Peyer's patch (tissue), 4 donors: Measurements from ENCODE around the gene HOXA6. TPM values are rescaled to one million over a fixed set of nuclear protein-coding genes. Genes with fewer than 3 reads are reported as not detected.

Source experiments
- DNase-seq, 3 donors: peaks; one replicate each; pipeline ENCODE4 v3.0.0-alpha.2; 2017 to 2019
- H3K27ac ChIP-seq, 4 donors: fragments of 200-600 bp; sonication (generic); one replicate each; pipeline ENCODE4 v1.5.1; 2016 to 2019
- H3K27me3 ChIP-seq, 2 donors: fragments of 200-600 bp; sonication (generic); one replicate each; pipeline ENCODE4 v1.5.1; 2019
- H3K36me3 ChIP-seq, 3 donors: fragments of 200-600 bp; sonication (generic); one replicate each; pipeline ENCODE4 v1.5.1; 2016 to 2019
- H3K4me1 ChIP-seq, 4 donors: fragments of 200-600 bp; sonication (generic); one replicate each; pipeline ENCODE4 v1.5.1; 2016 to 2019
- H3K4me3 ChIP-seq, 4 donors: fragments of 200-600 bp; sonication (generic); 1 replicate in 3 of 4; 2 replicates in 1 of 4; pipeline ENCODE4 v1.5.1; 2016 to 2019; ENCODE audit warnings: mild to moderate bottlenecking in 1 of 4
- H3K9me3 ChIP-seq, 4 donors: fragments of 200-600 bp; sonication (generic); one replicate each; pipeline ENCODE4 v1.5.1; 2016 to 2019; ENCODE audit warnings: mild to moderate bottlenecking in 1 of 4
- POLR2A ChIP-seq, 2 donors: fragments of 450-650 bp; IDR thresholded peaks; one replicate each; pipeline ENCODE4 v1.5.1; 2017; ENCODE audit warnings: antibody characterized with exemption in 2 of 2, mild to moderate bottlenecking in 2 of 2, moderate library complexity in 2 of 2
- total RNA-seq, 4 donors: library from RNA; depleted of rRNA; stranded (reverse); fragments of >200 nt; gene quantifications; one replicate each; pipeline ENCODE4 v1.1.0, GENCODE V29; 2016
- TF ChIP-seq, protein P1 (sequence below), 6 experiments: fragments of 450-650 bp in 4 of 6; fragments of 200-600 bp in 2 of 6; sonication (generic) in 1 of 6; IDR thresholded peaks; one replicate each; pipeline ENCODE4 v1.5.1; 2017 to 2019; ENCODE audit warnings: antibody characterized with exemption in 6 of 6, mild to moderate bottlenecking in 3 of 6, moderate library complexity in 1 of 6

HOXA6 gene
- total RNA-seq, 4 donors from 2014 or later = 18.7 to 45.0 (median 30.7) TPM

DNA sequence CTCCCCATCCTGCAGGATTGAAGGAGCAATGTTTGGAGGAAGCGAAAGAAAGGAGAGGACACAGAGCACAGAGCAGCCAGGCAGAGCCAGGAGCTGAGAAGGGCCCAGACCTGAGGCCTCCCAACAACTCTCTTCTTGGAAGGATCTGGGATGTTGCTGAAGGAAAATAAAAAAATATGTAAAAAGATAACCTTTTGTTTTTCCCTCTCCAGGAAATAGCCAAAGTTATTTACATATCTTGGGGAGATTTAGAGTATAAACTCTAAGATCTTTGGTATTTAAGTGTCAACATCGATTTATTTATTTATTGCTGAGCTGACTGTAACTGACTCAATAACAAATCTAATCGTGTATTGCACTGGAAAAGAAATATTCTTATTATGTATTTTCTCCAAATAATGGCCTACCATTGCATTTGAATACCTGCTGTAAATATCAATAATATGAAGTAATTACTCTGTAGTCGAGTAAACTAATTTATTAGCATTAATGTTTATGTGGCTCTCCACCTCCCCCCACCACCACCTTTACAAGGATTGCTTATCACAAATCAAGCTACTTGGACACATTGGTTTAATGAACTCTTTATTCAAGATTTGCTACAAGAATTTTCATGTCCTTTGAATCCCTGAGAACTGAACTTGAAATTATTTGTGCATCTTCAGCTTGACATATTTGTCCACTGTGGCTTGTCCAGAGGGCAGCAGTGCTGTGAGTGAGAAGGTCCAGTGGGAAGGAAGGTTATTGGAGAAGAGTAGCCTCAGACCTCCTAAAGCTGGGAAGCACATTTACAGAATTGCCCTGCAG lies 39.3 kb upstream of the HOXA6 start:
- Histone ChIP-seq H3K9me3 (no peaks in the 10 kb centered on the region), H3K27me3 (peaks cover 8 to 80% of the 10 kb centered on the region in 2 donors), H3K27ac (no peak overlapping the region), H3K4me1 (peaks cover 5 to 42% (median 22%) of the 10 kb centered on the region in 4 donors), H3K36me3 (no peaks in the 10 kb centered on the region), H3K4me3 (no peak overlapping the region)
- TF ChIP-seq POLR2A (IDR thresholded peaks at IDR 0.05) = no peak
- TF ChIP-seq, protein P1, sequence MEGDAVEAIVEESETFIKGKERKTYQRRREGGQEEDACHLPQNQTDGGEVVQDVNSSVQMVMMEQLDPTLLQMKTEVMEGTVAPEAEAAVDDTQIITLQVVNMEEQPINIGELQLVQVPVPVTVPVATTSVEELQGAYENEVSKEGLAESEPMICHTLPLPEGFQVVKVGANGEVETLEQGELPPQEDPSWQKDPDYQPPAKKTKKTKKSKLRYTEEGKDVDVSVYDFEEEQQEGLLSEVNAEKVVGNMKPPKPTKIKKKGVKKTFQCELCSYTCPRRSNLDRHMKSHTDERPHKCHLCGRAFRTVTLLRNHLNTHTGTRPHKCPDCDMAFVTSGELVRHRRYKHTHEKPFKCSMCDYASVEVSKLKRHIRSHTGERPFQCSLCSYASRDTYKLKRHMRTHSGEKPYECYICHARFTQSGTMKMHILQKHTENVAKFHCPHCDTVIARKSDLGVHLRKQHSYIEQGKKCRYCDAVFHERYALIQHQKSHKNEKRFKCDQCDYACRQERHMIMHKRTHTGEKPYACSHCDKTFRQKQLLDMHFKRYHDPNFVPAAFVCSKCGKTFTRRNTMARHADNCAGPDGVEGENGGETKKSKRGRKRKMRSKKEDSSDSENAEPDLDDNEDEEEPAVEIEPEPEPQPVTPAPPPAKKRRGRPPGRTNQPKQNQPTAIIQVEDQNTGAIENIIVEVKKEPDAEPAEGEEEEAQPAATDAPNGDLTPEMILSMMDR (IDR thresholded peaks at IDR 0.05) = no peak
- peak in 1 of 3 donors; percentile 21 for DNase-seq

DNA sequence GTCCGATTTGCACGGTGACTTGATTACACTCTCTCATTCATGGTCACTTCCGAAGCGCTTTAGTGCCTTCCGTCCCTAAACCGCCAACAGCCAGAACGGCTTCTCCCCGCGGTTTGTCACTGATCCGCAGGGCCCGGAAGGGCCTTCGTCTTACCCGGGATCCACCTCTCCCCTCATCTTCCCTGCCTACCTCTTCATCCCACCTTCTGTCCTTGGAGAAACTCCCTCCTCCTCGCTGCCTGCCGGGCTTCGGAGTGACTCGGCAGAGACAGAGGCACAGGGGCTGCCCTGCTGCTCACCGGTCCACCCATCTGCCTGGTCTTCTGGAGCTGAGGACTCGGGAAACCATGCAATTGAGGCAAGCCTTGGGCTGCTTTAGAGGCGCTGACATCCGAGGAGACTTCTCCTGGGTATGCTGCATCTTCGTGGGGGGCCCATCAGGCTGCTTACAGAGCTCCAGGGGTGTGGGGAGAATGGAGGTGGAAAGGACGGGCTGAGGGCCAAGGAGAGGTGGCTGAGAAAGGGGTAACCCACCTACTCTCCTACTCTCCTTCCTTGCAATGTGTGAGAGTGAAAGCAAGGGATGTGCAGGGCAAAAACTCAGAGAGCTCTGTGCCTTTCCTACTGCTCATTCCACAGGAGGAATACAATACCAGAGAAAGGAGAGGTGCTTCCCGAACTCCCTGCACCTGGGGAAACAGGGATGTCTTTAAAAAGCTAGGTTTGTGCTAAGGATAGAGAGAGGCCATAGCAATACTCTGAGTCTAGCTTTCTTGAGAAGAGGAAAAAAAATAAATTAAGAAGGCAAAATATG lies 38.5 kb upstream of the HOXA6 start:
- H3K36me3 ChIP-seq = no peaks in the 10 kb centered on the region
- H3K4me3 ChIP-seq = peak overlapping the region in 1 of 4 donors; percentile 52
- no peaks in the 10 kb centered on the region for H3K9me3 ChIP-seq
- peaks cover 5 to 40% (median 22%) of the 10 kb centered on the region in 4 donors for H3K4me1 ChIP-seq
- H3K27ac ChIP-seq = no peak overlapping the region
- DNase-seq = peak in 2 of 3 donors; percentile 44 to 47
- H3K27me3 ChIP-seq = peaks cover 8 to 72% of the 10 kb centered on the region in 2 donors
- TF ChIP-seq, protein P1 (IDR thresholded peaks at IDR 0.05) = no peak
- no peak for TF ChIP-seq POLR2A (IDR thresholded peaks at IDR 0.05)

DNA sequence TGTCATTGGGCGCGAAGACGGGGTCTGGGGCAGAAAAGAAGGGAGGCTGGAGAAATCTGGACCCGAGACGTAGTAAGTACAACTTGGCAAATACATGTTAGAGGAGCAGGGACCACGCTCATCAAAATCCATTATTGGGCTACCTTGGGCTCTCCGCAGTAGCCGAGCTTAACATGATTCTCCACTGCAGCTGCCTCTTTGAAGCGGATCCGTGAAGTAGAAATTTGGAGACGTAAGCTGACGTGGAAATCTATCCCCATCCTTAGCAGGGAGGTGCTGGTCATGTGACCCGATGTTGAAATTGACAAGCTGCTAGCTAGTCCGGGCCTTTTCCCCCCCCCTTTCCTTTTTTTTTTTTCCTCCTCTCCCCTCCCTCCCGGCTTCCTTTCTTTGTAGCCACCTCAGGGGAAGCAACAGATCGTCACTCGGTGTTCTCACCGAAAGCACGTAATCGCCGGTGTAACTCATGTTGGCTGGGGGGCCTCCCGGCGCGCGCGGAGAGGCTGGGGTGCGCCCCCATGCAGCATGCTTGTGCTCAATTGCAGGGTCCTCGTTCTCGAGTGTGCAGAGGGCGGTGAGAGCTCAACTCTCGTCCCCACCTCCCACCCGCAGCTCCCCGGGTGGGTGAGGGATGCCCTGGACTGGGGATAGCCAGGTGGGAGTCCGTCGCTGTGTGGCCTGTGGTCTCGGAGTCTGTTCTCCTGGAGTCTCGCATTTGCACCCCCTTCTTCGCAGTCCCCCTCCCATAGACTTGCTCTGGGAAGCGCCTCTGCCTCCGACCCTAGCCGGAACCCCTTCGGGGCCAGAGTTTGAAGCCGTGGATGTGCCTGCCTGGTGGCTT lies 37.7 kb upstream of the HOXA6 start, which contains the start of gene HOXA11:
HOXA11 (minus strand) TSS at position 220 of the 841 bp plus-strand sequence; CDS start at position 132, 88 bp downstream.
- peak in 2 of 3 donors; percentile 49 to 53 for DNase-seq
- TF ChIP-seq, protein P1 (IDR thresholded peaks at IDR 0.05) = no peak
- no peak for TF ChIP-seq POLR2A (IDR thresholded peaks at IDR 0.05)
- H3K36me3 ChIP-seq = no peaks in the 10 kb centered on the region
- H3K27me3 ChIP-seq = peaks cover 8 to 66% of the 10 kb centered on the region in 2 donors
- peak within 1 kb of the TSS in 1 of 4 donors; percentile 2 for H3K27ac ChIP-seq
- H3K9me3 ChIP-seq = no peaks in the 10 kb centered on the region
- peak within 1 kb of the TSS; percentile 20 to 63 (median 46) for H3K4me3 ChIP-seq
- peaks cover 5 to 40% (median 22%) of the 10 kb centered on the region in 4 donors for H3K4me1 ChIP-seq

DNA sequence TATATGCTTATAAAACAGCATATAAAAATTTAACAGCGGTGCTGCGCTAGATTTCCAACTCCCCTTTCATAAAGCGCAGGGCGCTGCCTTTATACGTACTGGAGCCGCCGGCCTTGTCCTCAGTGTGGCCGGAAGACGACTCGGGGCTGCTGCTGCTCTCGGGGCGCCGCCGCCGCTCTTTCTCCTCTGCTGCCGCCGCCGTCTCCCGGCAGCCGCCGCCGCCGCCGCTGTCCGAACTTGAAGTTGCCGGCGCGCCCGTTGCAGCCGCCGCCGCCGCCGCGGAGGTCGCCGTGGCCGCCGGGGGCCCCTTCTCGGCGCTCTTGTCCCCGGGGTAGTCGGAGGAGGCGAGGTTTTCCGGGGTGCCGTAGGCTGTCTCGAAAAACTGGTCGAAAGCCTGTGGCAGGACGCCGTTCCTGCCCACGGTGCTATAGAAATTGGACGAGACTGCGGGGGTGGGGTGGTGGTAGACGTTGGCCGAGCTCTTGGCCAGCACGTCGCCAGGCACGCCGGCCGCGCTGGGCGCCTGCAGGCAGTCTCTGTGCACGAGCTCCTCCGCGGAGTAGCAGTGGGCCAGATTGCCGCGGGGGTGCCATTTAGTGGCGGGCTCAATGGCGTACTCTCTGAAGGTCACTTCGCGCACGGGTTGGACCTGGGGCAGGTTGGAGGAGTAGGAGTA lies 36.9 kb upstream of the HOXA6 start:
- peak overlapping the region; percentile 20 to 63 (median 46) for H3K4me3 ChIP-seq
- TF ChIP-seq POLR2A (IDR thresholded peaks at IDR 0.05) = no peak
- TF ChIP-seq, protein P1 (IDR thresholded peaks at IDR 0.05) = no peak
- peak overlapping the region in 1 of 4 donors; percentile 2 for H3K27ac ChIP-seq
- H3K9me3 ChIP-seq = no peaks in the 10 kb centered on the region
- no peaks in the 10 kb centered on the region for H3K36me3 ChIP-seq
- H3K4me1 ChIP-seq = peaks cover 5 to 46% (median 22%) of the 10 kb centered on the region in 4 donors
- H3K27me3 ChIP-seq = peaks cover 8 to 66% of the 10 kb centered on the region in 2 donors
- DNase-seq = peak in 2 of 3 donors; percentile 64 to 68
